ENCODE results near the gene SLCO6A1. TPM values are rescaled to one million over a fixed set of nuclear protein-coding genes. Genes with fewer than 3 reads are reported as not detected.

SLCO6A1 gene
- total RNA-seq, 2 experiments from 2014 or later = not detected

DNA sequence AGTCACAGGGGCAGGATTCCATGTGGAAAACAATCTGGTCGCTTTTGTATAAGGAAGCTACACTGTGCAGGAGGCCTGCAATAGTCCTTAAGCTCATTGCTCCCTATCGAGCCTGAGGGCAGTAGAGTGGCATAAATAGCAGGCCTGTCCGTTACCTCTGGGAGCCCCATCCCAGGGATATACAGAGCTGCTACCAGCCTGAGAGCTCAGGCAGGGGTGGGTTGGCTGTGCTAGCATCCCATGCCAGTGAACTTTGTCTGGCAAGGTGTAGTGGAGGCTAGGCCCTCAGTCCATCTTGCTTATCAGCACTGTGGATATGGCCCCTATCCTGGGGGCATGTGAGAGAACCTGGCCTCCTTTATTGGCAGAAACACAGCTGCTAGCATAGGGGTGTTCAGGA, 47.7 kb downstream of the SLCO6A1 start:
- ChIA-PET CTCF (ENCODE audit: unreplicated experiment) (no interaction called here), POLR2A (no interaction called here)
- no TSS peak for BruUV-seq (replicated peaks)
- intact Hi-C loops (cut with micrococcal nuclease; ENCODE audit: unreplicated experiment) = no loop called here
- H3K36me3 ChIP-seq (ENCODE audit: insufficient read depth, low read length) = no peaks in the 10 kb centered on the region
- no peaks in the 10 kb centered on the region for H3K9me2 ChIP-seq (ENCODE audit: insufficient read depth, low read length)
- TF ChIP-seq EZH2phosphoT487 (IDR thresholded peaks at IDR 0.05; ENCODE audit: borderline replicate concordance, low read depth, low read length) = no peak
- TF ChIP-seq, protein P1, sequence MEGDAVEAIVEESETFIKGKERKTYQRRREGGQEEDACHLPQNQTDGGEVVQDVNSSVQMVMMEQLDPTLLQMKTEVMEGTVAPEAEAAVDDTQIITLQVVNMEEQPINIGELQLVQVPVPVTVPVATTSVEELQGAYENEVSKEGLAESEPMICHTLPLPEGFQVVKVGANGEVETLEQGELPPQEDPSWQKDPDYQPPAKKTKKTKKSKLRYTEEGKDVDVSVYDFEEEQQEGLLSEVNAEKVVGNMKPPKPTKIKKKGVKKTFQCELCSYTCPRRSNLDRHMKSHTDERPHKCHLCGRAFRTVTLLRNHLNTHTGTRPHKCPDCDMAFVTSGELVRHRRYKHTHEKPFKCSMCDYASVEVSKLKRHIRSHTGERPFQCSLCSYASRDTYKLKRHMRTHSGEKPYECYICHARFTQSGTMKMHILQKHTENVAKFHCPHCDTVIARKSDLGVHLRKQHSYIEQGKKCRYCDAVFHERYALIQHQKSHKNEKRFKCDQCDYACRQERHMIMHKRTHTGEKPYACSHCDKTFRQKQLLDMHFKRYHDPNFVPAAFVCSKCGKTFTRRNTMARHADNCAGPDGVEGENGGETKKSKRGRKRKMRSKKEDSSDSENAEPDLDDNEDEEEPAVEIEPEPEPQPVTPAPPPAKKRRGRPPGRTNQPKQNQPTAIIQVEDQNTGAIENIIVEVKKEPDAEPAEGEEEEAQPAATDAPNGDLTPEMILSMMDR (conservative IDR thresholded peaks at IDR 0.05; ENCODE audit: low read length) = no peak
- H4K20me1 ChIP-seq (ENCODE audit: insufficient read depth, low read length) = no peaks in the 10 kb centered on the region
- no peaks in the 10 kb centered on the region for H3K9me3 ChIP-seq (ENCODE audit: low read length)
- H2AFZ ChIP-seq (ENCODE audit: low read length) = no peak overlapping the region
- no peak overlapping the region for H3K4me2 ChIP-seq (ENCODE audit: low read length)
- no peak overlapping the region for H3K27ac ChIP-seq (ENCODE audit: low read depth, low read length, poor library complexity, severe bottlenecking)
- DNase-seq (ENCODE audit: low spot score) = no peak
- H3K4me3 ChIP-seq (ENCODE audit: low read depth, low read length, poor library complexity, severe bottlenecking) = no peak overlapping the region
- H3K79me2 ChIP-seq (ENCODE audit: insufficient read depth, low read depth, low read length) = no peaks in the 10 kb centered on the region
- H3K4me1 ChIP-seq (ENCODE audit: insufficient read depth, low read length, poor library complexity, severe bottlenecking) = no peaks in the 10 kb centered on the region

DNA sequence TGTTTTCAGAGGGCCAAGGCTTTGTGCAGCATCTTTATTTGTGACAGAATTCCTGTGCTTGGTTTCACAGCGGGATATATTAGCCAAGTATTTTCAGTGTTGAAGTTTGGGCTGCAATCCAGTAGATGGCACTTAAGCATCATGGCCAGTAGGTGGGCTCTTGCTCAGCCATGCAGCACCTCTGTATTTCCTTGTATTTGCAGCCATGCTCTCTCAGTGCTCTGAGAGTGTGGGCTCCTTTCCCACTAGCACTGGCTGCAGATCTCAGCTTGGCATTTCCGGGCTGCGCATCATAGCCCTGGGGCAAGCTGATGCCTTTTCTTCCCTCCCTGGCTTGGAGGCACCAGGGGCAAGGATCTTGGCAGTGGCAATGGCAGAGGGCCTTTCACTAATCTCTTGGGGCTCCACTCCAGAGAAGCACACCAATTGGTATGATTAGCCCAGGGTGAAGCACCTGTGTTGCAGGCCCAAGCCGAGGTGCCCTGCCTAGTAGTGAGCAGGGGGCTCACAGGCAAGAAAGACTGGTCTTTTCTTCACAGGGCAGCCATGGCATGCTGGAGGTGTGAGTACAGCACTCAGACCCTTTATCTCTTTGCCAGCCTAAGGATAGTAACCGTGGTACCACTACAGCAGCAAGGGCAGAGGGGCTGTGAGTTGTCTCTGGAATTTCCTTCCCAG, 48.3 kb downstream of the SLCO6A1 start:
- Histone ChIP-seq H3K36me3 (ENCODE audit: insufficient read depth, low read length) (no peaks in the 10 kb centered on the region), H3K79me2 (ENCODE audit: insufficient read depth, low read depth, low read length) (no peaks in the 10 kb centered on the region), H3K9me3 (ENCODE audit: low read length) (no peaks in the 10 kb centered on the region), H3K4me2 (ENCODE audit: low read length) (no peak overlapping the region), H3K4me3 (ENCODE audit: low read depth, low read length, poor library complexity, severe bottlenecking) (no peak overlapping the region), H3K4me1 (ENCODE audit: insufficient read depth, low read length, poor library complexity, severe bottlenecking) (no peaks in the 10 kb centered on the region), H3K27ac (ENCODE audit: low read depth, low read length, poor library complexity, severe bottlenecking) (no peak overlapping the region), H3K9me2 (ENCODE audit: insufficient read depth, low read length) (no peaks in the 10 kb centered on the region), H2AFZ (ENCODE audit: low read length) (no peak overlapping the region), H4K20me1 (ENCODE audit: insufficient read depth, low read length) (no peaks in the 10 kb centered on the region)
- intact Hi-C loops (cut with micrococcal nuclease; ENCODE audit: unreplicated experiment) = no loop called here
- POLR2A ChIA-PET = no interaction called here
- no peak for DNase-seq (ENCODE audit: low spot score)
- TF ChIP-seq, protein P1 (conservative IDR thresholded peaks at IDR 0.05; ENCODE audit: low read length) = no peak; the same call in none of the 2 replicates
- no TSS peak for BruUV-seq (replicated peaks)
- CTCF ChIA-PET (ENCODE audit: unreplicated experiment) = no interaction called here

DNA sequence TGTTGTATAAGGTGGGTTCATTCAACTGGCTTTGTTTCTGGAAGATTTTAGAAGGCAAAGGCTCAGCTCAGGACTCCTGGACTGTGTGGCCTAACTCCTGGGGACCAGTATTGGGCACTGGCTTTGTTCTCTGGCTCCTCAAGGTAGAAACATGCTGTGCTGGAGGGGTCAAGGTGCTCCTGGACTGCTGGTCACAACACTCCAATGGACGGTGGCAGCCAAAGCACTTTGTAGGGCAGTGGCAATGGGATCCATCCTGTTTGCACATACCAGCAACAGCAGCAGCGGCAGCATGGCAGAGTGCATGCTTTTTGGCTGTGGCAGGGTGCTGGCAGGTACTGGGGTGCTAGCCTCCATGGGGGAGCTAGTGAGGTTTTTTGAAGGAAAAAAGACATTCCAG, 65.3 kb downstream of the SLCO6A1 start:
- H3K27ac ChIP-seq (ENCODE audit: low read depth, low read length, poor library complexity, severe bottlenecking) = no peak overlapping the region
- no peak overlapping the region for H3K4me2 ChIP-seq (ENCODE audit: low read length)
- no peaks in the 10 kb centered on the region for H3K79me2 ChIP-seq (ENCODE audit: insufficient read depth, low read depth, low read length)
- H4K20me1 ChIP-seq (ENCODE audit: insufficient read depth, low read length) = no peaks in the 10 kb centered on the region
- no peak overlapping the region for H3K4me3 ChIP-seq (ENCODE audit: low read depth, low read length, poor library complexity, severe bottlenecking)
- H3K4me1 ChIP-seq (ENCODE audit: insufficient read depth, low read length, poor library complexity, severe bottlenecking) = no peaks in the 10 kb centered on the region
- TF ChIP-seq, protein P1 (conservative IDR thresholded peaks at IDR 0.05; ENCODE audit: low read length) = no peak
- TF ChIP-seq EZH2phosphoT487 (IDR thresholded peaks at IDR 0.05; ENCODE audit: borderline replicate concordance, low read depth, low read length) = no peak
- BruUV-seq (replicated peaks) = no TSS peak
- intact Hi-C loops (cut with micrococcal nuclease; ENCODE audit: unreplicated experiment) = no loop called here
- POLR2A ChIA-PET = interaction anchor here (0.6 kb wide), 1 partner anchor 382 kb away, joined by 3 read pairs; no protein-coding TSS in a partner anchor
- no peaks in the 10 kb centered on the region for H3K9me3 ChIP-seq (ENCODE audit: low read length)
- CTCF ChIA-PET (ENCODE audit: unreplicated experiment) = no interaction called here
- no peaks in the 10 kb centered on the region for H3K9me2 ChIP-seq (ENCODE audit: insufficient read depth, low read length)
- H2AFZ ChIP-seq (ENCODE audit: low read length) = no peak overlapping the region
- DNase-seq (ENCODE audit: low spot score) = no peak
- H3K36me3 ChIP-seq (ENCODE audit: insufficient read depth, low read length) = no peaks in the 10 kb centered on the region

All from OCI-LY7 (cell line).